Natural killer cell (primary cell): ENCODE measurements around the gene AMER1. TPM values are rescaled to one million over a fixed set of nuclear protein-coding genes. Genes with fewer than 3 reads are reported as not detected.

ENCODE experiments used
- ATAC-seq, 3 donors: fragments of 150-1000 bp in 2 of 3; fragments of 200-7000 bp in 1 of 3; cut with Tn5 transposase; 1 replicate in 1 of 3; 2 replicates in 2 of 3; pipeline ENCODE4 v1.10.0; 2021; ENCODE audit warnings: mild to moderate bottlenecking in 2 of 3, moderate library complexity in 2 of 3
- DNase-seq, 2 donors: peaks; one replicate each; pipeline versions ENCODE4 v3.0.0 to v3.0.0-alpha.2; 2013 to 2021; ENCODE audit warnings: mixed read lengths in 1 of 2
- H3K27ac ChIP-seq: one replicate; pipeline ENCODE4 v1.5.1; 2013; ENCODE audit warnings: mild to moderate bottlenecking, low read length
- H3K27me3 ChIP-seq: one replicate; pipeline ENCODE4 v1.6.1; 2013; ENCODE audit warnings: low read length; ENCODE audit not compliant: control insufficient read depth, insufficient read depth
- H3K36me3 ChIP-seq: one replicate; pipeline ENCODE4 v1.6.1; 2013; ENCODE audit warnings: low read length; ENCODE audit not compliant: control insufficient read depth, insufficient read depth
- H3K4me1 ChIP-seq: one replicate; pipeline ENCODE4 v1.6.1; 2013; ENCODE audit warnings: low read length; ENCODE audit not compliant: control insufficient read depth, insufficient read depth
- H3K4me3 ChIP-seq: one replicate; pipeline ENCODE4 v1.5.1; 2013; ENCODE audit warnings: low read length
- H3K9me3 ChIP-seq: one replicate; pipeline ENCODE4 v1.6.1; 2013; ENCODE audit warnings: low read length; ENCODE audit not compliant: control insufficient read depth, insufficient read depth
- H3K27ac Mint-ChIP-seq, 2 donors: one replicate each; pipeline ENCODE4 v1.8.0; 2022; ENCODE audit warnings: mild to moderate bottlenecking in 2 of 2, mixed read lengths in 2 of 2, moderate library complexity in 1 of 2
- H3K27me3 Mint-ChIP-seq, 2 donors: one replicate each; pipeline ENCODE4 v1.8.0; 2022; ENCODE audit warnings: low read depth in 2 of 2, mixed read lengths in 2 of 2
- H3K36me3 Mint-ChIP-seq: one replicate; pipeline ENCODE4 v1.8.0; 2022; ENCODE audit warnings: mixed read lengths
- H3K4me1 Mint-ChIP-seq, 2 donors: one replicate each; pipeline ENCODE4 v1.8.0; 2022; ENCODE audit warnings: mixed read lengths in 2 of 2
- H3K4me3 Mint-ChIP-seq: one replicate; pipeline ENCODE4 v1.8.0; 2022; ENCODE audit warnings: mild to moderate bottlenecking, moderate library complexity, mixed read lengths
- H3K9me3 Mint-ChIP-seq, 2 donors: one replicate each; pipeline ENCODE4 v1.8.0; 2022; ENCODE audit warnings: mixed read lengths in 2 of 2
- WGBS: methylation state at CpG from one replicate; pipeline ENCODE4 v1.1.7; 2013; ENCODE audit warnings: missing lambda C conversion rate; ENCODE audit not compliant: insufficient coverage; 5-methylcytosine and 5-hydroxymethylcytosine counted together
- intact Hi-C: fragments of 100-400 bp; cut with micrococcal nuclease; formaldehyde crosslinking; loops from one replicate; pipeline ENCODE4 v1.14.2; 2022
- total RNA-seq, 4 donors: library from RNA; stranded (reverse); fragments of 120-200 nt in 1 of 4; gene quantifications; one replicate each; pipeline versions ENCODE4 v1.2.3 to v1.2.4, GENCODE V29; 2013 to 2022
- TF ChIP-seq, protein P1 (sequence below): fragments of 200-600 bp; IDR thresholded peaks from one replicate; pipeline ENCODE4 v1.8.0; 2022; ENCODE audit warnings: antibody characterized with exemption

The AMER1 gene
- total RNA-seq, 3 donors from 2014 or later (not counting 1 experiment from before 2014, with no cell fraction given) = 3.4 to 5.1 (median 4.2) TPM

DNA sequence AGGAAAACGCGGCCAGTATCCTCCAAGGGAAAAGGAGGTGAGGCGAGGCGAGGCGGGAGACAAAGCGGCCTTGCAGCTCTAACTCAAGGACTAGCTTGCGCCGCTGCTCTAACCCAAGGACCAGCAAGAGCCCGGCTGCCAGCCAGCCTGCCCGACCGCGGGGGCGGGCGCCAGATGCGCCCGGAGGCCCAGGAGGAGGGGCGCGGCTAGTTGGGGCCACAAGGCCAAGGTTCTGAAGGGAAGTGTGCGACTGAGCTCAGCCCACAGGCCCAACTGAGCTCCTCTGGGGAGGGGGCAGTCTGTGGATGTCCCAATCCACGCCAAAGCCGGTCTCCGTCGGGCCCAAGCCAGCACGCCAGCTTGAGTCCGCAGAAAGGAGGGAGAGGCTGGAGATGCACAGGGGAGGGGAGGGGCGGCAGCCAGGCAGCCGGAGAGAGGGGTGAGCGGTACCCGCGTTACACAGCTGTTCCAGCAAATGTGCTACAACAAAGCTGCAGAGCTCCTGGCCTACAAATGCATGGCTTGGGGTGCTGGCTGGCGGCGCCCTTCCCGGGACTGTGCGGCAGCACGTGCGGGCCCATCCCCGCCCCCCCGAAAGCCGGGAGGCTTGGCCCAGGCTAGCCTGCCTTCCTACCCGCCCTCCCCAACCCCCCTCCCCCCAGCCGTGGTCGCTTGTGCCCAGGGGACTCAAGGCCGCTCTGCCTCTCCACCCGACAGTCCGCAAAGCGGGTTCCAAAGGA, 637 bp downstream of the AMER1 start:
- no peaks in the 10 kb centered on the region for H3K9me3 Mint-ChIP-seq
- Histone ChIP-seq H3K9me3 (no peaks in the 10 kb centered on the region), H3K36me3 (no peaks in the 10 kb centered on the region), H3K4me1 (peaks cover 22% of the 10 kb centered on the region), H3K4me3 (peak overlapping the region; percentile 93), H3K27ac (peak overlapping the region; percentile 99), H3K27me3 (no peaks in the 10 kb centered on the region)
- DNase-seq (peak; percentile 15 to 42), ATAC-seq (no peak)
- peaks cover 0 to 7% of the 10 kb centered on the region in 2 donors for H3K4me1 Mint-ChIP-seq
- intact Hi-C loops = loop anchor here (5.0 to 10.0 kb wide), 4 partner anchors 453 to 830 kb away; partner anchors contain the start of genes ZC3H12B and ZC4H2
- TF ChIP-seq, protein P1, sequence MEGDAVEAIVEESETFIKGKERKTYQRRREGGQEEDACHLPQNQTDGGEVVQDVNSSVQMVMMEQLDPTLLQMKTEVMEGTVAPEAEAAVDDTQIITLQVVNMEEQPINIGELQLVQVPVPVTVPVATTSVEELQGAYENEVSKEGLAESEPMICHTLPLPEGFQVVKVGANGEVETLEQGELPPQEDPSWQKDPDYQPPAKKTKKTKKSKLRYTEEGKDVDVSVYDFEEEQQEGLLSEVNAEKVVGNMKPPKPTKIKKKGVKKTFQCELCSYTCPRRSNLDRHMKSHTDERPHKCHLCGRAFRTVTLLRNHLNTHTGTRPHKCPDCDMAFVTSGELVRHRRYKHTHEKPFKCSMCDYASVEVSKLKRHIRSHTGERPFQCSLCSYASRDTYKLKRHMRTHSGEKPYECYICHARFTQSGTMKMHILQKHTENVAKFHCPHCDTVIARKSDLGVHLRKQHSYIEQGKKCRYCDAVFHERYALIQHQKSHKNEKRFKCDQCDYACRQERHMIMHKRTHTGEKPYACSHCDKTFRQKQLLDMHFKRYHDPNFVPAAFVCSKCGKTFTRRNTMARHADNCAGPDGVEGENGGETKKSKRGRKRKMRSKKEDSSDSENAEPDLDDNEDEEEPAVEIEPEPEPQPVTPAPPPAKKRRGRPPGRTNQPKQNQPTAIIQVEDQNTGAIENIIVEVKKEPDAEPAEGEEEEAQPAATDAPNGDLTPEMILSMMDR = no peak
- H3K27me3 Mint-ChIP-seq = no peaks in the 10 kb centered on the region
- no peaks in the 10 kb centered on the region for H3K36me3 Mint-ChIP-seq
- H3K4me3 Mint-ChIP-seq = peak overlapping the region; percentile 91
- WGBS = 1% methylated on average over 35 of the region's 46 CpGs
- peak overlapping the region in 1 of 2 donors; percentile 92 for H3K27ac Mint-ChIP-seq

DNA sequence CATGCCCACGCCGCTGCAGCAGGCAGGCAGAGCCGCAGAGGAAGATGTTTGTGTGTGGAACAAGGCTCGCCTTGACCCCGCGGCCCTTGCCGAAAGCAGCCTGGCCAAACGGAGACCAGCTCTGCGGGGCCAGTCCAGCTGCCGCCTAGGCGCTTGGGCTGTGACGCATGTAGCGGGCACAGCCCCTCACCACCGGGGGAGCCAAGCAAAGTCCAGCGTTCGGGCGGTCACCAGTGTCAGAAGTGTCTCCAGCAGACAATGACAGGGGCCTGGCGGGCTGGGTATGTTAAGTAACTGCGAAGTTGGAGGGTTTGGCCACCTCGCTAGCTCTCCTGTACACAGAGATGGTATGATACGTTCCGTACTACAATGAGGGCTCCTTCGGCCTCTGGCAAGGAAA, 1.3 kb downstream of the AMER1 start:
- Mint-ChIP-seq H3K27ac (peak overlapping the region in 1 of 2 donors; percentile 22), H3K4me1 (peaks cover 0 to 7% of the 10 kb centered on the region in 2 donors), H3K36me3 (no peaks in the 10 kb centered on the region), H3K27me3 (no peaks in the 10 kb centered on the region), H3K4me3 (peak overlapping the region; percentile 70), H3K9me3 (no peaks in the 10 kb centered on the region)
- H3K4me3 ChIP-seq = no peak overlapping the region
- ATAC-seq (no peak), DNase-seq (no peak)
- TF ChIP-seq, protein P1 = no peak
- no peaks in the 10 kb centered on the region for H3K9me3 ChIP-seq
- intact Hi-C loops = loop anchor here (10.0 kb wide), 2 partner anchors 639 to 831 kb away; partner anchors contain the start of gene ZC3H12B
- H3K4me1 ChIP-seq = peaks cover 22% of the 10 kb centered on the region
- no peaks in the 10 kb centered on the region for H3K36me3 ChIP-seq
- no peak overlapping the region for H3K27ac ChIP-seq
- no peaks in the 10 kb centered on the region for H3K27me3 ChIP-seq
- 82% methylated on average over 23 of the region's 23 CpGs for WGBS

DNA sequence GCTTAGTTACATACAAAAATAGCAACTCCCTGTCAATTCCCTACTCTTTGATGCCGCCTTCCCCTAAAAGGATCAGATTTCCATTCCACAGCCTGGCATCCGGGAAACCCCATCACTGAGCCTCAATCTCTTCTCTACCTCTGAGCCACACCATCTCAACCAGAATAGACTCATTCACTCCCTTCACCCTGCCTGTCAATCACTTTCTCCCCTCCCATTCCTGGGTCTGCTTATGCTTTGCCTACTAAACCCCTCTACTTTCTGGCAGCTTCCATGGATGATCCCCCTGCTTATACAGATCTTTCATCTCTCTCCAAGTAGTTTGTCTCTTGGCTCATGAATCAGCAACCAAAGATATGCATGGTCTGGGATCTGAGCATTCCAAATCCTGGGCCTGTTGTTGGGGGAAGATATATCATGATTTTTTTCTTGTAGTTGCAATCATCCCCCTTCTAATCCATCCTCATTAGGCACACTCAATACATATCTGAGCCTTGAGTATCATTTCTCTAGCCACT, 2.6 kb downstream of the AMER1 start:
- H3K27ac ChIP-seq = no peak overlapping the region
- TF ChIP-seq, protein P1 = no peak
- Mint-ChIP-seq H3K36me3 (no peaks in the 10 kb centered on the region), H3K9me3 (no peaks in the 10 kb centered on the region), H3K27ac (no peak overlapping the region), H3K27me3 (no peaks in the 10 kb centered on the region), H3K4me1 (peaks cover 0 to 7% of the 10 kb centered on the region in 2 donors), H3K4me3 (no peak overlapping the region)
- no peak overlapping the region for H3K4me3 ChIP-seq
- H3K4me1 ChIP-seq = peaks cover 22% of the 10 kb centered on the region
- WGBS = 100% methylated on average over 2 of the region's 2 CpGs
- no peaks in the 10 kb centered on the region for H3K27me3 ChIP-seq
- H3K9me3 ChIP-seq = no peaks in the 10 kb centered on the region
- intact Hi-C loops = loop anchor here (10.0 kb wide), 2 partner anchors 638 to 832 kb away; partner anchors contain the start of gene ZC3H12B
- DNase-seq = no peak
- no peak for ATAC-seq
- no peaks in the 10 kb centered on the region for H3K36me3 ChIP-seq
